Ovary (tissue), 3 donors: ENCODE data around the gene CRELD2.

Source experiments
- EP300 ChIP-seq: sonication (generic); formaldehyde crosslinking; IDR thresholded peaks from one replicate; pipeline ENCODE4 v1.6.1; 2017; ENCODE audit warnings: antibody characterized with exemption
- POLR2A ChIP-seq: fragments of 450-650 bp; IDR thresholded peaks from one replicate; pipeline ENCODE4 v1.6.1; 2017; ENCODE audit warnings: antibody characterized with exemption, mild to moderate bottlenecking, moderate library complexity
- TF ChIP-seq, protein P1 (sequence below), 3 donors: fragments of 450-650 bp in 2 of 3; fragments of 200-600 bp in 1 of 3; IDR thresholded peaks; one replicate each; pipeline versions ENCODE4 v1.5.1 to v1.8.0; 2016 to 2022; ENCODE audit warnings: antibody characterized with exemption in 3 of 3, mild to moderate bottlenecking in 1 of 3
- donor health status: DM: no; HTN: no; CAD: no.

DNA sequence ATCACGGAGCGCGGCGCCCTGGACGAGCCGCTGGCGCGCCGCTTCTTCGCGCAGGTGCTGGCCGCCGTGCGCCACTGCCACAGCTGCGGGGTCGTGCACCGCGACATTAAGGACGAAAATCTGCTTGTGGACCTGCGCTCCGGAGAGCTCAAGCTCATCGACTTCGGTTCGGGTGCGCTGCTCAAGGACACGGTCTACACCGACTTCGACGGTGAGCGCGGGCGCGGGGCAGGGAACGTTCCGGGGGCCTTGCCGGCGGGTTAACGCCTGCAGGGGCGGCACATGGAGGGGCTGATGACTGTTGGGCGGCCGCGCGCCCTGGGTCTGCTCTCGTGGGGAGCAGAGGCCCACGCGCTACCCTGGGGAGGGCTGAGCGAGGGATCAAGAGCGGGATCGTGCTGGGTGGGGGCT lies 43.2 kb downstream of the CRELD2 start:
- TF ChIP-seq, protein P1, sequence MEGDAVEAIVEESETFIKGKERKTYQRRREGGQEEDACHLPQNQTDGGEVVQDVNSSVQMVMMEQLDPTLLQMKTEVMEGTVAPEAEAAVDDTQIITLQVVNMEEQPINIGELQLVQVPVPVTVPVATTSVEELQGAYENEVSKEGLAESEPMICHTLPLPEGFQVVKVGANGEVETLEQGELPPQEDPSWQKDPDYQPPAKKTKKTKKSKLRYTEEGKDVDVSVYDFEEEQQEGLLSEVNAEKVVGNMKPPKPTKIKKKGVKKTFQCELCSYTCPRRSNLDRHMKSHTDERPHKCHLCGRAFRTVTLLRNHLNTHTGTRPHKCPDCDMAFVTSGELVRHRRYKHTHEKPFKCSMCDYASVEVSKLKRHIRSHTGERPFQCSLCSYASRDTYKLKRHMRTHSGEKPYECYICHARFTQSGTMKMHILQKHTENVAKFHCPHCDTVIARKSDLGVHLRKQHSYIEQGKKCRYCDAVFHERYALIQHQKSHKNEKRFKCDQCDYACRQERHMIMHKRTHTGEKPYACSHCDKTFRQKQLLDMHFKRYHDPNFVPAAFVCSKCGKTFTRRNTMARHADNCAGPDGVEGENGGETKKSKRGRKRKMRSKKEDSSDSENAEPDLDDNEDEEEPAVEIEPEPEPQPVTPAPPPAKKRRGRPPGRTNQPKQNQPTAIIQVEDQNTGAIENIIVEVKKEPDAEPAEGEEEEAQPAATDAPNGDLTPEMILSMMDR (IDR thresholded peaks at IDR 0.05), result no peak
- TF ChIP-seq POLR2A, result no peak
- TF ChIP-seq EP300, result no peak
